HG03280 (cell line): ENCODE measurements around the gene RPP38.

ENCODE experiments used
- ATAC-seq: cut with Tn5 transposase; IDR thresholded peaks from one replicate; pipeline ENCODE4 v1.9.1; 2021; ENCODE audit warnings: mild to moderate bottlenecking, moderate library complexity; ENCODE audit not compliant: unreplicated experiment

The RPP38 gene

DNA sequence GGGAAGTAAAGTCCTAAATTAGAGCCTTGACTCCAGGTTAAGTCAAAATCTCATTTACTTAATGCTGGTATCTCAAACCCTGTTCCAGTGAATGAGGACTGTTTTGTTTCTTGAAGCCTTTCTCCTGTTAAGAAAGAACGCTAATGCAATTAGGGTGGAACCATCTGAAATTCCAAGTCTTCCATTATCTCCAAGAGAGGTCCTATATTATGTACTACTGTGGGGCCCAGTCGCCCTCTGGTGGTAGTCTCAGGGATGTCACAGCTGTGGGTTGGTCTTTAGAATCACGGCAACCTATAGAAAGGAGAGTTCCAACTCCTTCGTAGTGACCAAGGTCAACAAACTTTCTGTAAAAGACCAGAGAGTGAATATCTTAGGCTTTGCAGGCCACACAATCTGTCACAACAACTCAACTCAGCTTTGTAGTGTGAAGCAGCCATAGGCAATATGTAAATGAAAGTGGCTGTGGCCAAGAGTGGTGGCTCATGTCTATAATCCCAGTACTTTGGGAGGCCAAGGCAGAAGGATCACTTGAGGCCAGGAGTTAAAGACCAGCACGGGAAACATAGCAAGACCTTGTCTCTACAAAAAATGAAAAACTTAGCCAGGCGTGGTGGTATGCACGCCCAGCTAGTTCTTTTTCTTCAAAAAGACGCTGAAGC is 9.3 kb downstream of the RPP38 start:
- ATAC-seq: peak; percentile 89

DNA sequence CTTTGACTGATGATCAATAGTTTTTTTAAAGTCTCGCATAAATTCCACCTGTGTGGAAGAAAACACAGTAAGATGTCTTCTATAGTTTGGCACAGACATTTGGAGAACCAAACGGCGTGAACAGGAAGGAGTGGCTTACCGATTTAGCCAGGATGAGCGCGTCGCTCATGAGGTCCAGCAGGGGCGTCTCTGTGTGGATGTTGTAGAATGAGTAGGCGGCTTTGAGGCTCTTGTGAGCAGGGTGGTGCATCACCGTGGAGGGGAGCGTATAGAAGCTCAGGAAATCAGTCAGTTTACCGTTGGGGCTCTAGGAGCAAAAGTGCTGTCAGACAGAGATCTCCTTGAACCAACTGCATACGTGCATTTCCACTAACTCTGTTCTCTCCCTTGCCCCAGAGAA is 15.5 kb downstream of the RPP38 start:
- no peak for ATAC-seq

DNA sequence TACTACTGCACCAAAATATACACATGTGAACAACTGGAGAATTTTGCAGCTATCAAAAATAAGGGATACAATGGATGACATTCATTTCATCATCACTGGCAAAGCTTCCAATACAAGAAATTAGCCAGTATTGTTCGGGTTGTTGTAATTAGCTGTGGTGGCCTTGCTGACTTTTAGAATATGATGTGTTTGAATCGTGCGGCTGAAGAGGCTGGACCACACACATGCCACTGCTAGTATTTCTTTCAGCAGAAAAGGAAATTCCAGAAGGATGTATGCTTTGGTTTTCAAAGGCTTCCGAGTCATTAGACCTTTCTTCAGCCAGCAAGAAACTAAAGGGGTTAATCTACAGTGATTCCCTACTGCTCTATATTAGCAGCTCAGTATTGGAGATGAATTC is 16.6 kb downstream of the RPP38 start:
- ATAC-seq: no peak

DNA sequence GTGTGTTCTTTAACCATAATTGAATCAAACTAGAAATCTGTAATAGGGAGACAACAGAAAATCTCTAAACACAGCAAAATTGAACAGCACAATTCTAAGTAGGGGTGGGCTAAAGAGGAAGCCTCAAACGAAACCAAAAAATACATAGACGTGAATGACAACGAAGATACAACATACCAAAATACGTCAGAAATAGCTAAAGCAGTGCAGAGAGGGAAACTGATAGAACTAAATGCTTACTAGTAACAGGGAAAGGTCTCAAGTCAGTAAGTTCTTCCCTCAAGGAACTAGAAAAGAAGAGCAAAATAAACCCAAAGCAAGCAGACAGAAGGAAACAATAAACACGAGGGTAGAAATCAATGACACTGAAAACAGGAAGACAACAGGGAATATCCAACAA is 19.1 kb downstream of the RPP38 start:
- no peak for ATAC-seq

DNA sequence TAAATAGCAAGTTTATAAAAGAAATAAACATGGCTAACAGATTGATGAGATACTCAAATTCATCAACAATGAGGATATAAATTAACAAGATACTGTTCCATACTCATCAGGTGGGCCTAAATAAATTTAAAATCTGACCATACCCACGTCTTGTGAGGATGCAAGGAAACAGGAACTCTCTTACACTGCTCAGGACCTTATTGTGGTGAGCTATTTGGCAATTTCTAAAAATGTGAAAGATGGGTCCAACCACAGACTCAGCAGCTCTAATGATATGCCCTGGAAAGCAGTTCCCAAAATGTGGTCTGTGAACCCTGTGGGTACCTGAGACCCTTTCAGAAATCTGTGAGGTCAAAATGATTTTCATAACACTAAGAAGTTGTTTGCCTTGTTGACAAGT is 21.5 kb downstream of the RPP38 start:
- no peak for ATAC-seq

DNA sequence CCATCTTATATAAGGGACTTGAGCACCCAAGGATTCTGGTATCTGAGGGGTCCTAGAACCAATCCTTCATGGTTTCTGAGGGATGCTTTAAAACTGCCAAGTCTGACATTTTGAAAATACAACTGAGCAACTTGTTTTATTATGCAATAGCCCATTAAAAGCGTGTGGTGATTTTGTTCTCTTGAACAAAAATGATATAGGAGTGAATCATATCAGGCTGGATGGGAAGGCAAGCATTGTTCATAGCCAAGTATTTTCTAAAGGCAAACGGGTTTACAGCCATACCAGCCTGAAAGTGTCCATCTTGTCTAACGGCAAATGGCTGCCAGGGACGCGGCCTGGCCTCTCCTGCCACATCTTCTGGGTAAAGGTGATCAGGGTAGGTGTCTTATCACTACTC is 23.4 kb downstream of the RPP38 start:
- ATAC-seq: no peak

DNA sequence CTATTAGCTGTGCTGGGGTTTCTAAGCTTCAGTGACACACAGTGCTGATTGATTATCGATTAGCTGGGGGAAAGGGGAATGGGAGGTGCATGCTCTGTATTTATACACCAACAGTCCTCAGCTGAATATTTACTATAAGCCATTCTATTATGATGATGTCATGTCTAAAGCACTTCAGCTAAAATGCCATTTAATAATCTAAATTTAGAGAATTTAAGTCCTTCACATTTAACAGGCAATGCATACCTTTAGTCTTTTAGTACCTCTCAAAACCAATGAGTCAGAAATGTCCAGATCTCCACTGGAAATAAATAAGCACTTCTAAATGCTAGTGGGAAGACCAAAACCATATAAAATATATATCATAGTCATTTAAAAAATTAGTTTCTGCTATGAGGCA is 24.6 kb downstream of the RPP38 start:
- ATAC-seq: no peak

DNA sequence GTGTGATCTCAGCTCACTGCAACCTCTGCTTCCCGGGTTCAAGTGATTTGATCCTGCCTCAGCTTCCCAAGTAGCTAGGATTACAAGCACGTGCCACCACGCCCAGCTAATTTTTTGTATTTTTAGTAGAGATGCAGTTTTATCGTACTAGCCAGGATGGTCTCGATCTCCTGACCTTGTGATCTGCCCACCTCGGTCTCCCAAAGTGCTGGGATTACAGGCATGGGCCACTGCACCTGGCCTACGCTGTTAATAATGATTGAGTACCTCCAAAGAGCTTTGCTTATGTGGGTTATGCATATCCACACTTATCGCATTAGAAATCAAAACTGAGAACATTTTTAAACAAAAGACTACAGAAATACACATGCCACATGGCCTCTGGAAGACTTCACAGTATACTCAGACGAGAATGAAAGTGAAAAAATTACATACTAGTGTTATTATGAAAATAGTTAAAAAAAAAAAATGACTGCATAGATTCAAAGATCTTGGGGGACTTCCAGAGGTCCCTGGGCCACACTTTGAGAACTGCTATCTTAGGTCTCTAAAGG is 25.4 kb downstream of the RPP38 start:
- peak; percentile 93 for ATAC-seq

DNA sequence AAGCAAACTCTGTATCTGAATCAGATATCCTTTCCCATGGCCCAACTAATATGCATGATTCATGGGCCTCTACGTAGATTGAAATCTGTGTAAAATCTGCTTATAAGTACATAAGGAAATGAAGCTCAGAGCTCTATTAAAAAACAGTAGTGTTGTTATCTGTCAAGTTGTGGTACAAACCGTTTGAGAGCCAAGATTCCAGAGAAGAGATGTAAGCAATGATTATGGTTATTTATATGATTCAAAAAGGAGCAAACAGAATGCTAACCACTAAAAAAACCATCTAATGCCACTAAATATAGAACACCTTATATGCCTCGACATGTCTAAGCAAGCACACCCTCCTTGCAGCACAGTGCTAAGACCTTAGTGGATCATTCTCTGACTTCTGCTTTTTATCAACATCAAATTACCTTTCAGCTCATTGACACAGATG is 26.6 kb downstream of the RPP38 start:
- no peak for ATAC-seq

DNA sequence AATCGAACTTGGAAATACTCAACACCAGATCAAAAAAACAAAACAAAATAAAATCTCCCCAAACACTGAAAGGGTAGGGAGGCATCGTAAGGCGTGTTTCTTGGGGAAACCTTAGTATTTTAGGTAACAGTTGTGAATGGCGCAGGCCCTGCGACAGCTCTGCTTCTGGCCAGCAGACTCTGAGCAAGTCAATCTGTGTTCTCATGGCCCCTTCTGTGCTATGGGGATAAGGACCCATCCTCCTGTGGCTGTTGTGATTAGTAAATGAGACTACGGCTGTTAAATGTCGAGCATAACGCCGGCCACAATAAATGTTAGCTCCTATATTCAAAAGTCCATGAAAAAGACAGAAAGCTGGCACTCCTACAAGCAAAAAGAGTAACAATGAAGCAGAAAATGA is 27.0 kb downstream of the RPP38 start:
- no peak for ATAC-seq

DNA sequence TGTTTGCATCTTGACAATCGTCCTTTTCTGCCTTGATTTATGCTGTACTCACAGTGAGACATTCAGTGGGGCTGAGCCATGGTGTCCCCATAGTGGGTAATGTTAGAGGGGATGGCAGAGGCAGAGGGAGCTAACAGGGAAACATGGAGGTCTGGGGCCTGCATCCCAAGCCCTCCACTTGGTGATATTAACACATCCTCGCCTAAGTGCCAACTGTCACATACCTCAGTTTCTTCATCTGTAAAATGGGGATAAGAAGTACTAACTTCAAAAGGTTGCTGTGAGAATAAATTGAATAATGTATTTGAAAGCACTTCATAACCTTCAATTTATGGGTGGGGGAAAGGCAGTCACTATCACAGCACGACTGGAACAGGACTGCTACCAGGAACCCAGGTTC is 27.8 kb downstream of the RPP38 start:
- ATAC-seq: no peak

DNA sequence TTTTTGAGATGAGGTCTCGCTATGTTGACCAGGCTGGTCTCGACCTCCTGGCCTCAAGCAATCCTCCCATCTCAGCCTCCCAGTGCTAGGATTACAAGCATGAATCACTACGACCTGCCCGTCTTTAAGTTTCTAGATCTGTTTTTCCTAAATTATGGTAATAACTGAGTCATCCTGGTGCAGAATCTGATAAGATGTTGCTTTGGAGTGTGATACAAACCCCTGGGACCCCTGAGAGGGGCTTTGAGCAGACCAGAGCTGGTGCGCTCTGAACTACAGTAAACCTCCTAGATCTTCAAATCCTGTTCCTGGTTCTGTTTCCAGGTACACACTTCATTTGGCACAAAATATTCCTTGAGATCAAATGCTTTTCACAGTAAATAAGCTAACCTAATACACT is 34.2 kb downstream of the RPP38 start:
- ATAC-seq: no peak

DNA sequence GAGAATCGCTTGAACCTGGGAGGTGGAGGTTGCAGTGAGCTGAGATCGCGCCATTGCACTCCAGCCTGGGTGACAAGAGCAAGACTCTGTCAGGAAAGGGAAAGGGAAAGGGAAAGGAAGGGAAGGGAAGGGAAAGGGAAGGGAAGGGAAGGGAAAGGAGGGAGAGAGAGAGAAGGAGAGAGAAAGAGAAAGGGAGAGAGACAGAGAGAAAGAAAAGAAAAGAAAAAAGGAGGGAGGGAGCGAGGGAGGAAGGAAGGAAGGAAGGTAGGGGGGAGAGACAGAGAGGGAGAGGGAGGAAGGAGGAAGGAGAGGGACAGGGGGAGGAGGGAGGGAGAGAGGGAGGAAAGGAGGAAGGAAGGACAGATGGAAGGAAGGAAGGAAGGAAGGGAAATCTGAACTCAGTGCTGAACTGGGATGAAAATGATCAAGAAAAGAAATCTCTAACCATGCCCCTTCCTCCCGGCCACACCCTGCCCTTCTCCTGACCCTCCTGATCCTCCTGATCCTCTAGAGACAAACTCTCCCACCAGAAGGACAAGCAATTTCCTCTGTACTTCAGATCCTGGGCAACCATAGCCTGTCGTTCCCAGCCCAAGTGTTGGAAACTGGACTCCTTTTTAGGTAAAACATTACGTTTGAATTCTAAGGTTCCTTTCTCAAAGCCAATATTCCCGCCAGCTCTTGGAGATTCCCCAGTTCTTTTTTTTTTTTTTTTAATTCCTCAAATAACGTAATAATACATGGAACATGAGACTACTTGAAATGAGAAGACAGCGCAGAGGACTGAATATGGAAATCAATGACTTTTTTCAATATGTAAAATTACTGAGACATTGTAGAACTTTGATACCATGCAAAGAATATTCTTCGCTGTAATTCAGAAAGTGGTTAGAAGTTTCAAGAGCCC is 39.2 kb downstream of the RPP38 start:
- ATAC-seq: no peak

DNA sequence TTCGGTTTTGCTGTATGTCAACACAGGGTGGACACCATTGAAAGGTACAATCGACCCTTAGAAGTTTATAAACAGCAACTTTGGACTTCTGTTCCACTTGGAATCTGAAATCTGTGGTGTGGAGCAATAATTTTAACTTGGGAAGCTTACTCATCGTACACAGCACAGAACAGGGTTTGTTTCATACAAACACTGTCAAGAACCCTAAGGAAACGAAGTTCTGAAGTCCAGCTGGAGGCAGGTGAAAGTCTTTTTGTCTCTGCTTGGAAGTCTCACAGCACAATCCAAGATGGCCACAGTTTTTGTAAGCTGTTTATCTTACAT is 39.8 kb downstream of the RPP38 start:
- ATAC-seq: no peak

DNA sequence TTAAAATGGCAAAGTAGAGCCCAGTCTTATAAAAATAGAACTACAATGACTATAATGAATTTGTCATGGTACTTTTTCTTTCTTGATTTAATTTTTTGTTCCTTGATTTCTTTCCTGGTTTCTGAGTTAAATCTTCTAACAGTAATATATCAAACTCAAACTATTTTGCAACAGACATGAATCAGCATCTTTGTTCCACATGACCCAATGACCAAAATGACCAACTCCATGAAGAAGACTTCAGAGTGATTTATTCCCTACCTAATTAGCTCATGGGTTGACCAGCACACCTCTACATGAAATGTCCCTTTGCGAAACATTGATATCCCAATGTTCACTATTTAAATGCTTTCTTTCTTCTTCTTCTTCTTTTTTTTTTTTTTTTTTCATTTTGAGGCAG is 40.5 kb downstream of the RPP38 start:
- ATAC-seq: no peak

DNA sequence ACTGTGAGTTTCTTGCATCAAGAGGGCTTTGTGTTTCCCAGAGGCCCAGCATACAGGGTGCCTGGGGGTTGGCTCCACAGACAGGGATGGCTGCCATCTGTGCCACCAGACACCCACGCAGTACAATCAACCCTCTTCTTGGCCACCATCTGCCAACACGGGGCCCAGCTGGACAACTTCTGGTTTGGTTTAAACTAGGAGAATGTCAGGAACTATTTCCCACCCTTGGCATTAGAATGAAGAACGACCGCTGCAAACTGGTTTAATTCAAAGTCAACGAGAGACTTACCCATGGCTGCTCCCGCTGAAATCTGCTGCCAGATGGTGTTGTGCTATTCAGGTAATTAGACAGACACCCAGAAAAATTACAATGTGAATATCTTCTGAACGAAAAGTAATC is 43.5 kb downstream of the RPP38 start:
- ATAC-seq: no peak

DNA sequence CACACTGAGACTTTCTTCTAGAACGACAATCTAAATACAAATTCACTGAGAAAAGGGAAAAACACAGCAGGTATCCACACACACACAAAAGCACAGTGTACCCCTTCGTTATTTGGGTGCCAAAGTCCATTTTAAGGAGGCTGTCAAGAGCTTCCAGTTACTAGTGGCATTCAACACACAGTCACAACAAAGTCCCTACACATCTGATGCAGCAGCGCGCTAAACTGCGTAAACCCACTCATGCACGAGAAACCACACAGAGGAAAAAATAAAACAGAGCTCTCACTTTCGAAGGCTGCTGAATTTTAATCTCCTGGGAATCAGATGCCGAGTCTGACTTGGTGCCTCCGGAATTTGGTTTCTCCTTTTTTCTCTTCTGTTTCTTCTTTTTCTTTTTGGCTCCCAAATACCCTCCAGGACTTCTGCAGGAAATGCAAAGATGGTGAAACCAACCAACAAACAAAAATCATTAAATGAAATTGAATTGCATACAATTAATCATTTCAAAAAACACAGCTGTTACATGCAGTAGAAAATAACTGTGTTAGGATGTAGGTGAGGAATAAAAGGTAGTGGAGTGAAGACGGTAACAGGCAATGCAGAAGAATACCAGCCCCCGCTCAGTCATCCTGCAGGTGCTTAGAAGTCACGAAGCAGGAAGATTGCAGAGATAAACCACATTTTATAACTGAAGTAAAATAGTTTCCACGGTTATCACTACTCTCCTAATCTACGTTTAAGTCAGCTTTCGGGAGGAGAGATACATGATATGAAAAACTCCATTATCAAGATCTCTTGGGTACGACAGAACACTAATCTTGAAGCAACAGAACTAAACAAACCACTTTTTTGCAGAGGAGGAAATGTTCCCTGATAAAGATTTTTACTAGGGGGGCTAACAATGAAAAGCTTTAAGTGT is 44.2 kb downstream of the RPP38 start:
- ATAC-seq: peak; percentile 82

DNA sequence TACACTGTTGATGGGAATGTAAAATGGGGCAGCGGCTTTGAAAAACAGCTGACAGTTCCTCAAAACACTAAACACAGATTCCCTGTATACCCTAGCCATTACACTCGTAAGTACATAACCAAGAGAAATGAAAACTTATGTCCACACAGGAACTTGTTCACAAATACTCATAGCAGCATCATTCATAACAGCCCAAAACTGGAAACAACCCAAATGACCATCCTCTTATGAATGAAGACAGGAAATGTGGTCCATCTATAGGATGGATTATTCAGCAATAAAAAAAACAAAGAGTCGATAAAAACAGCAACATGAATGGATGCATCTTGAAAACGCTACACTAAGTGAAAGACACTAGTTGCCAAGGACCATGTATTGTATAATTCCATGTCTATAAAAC is 47.6 kb downstream of the RPP38 start:
- no peak for ATAC-seq

DNA sequence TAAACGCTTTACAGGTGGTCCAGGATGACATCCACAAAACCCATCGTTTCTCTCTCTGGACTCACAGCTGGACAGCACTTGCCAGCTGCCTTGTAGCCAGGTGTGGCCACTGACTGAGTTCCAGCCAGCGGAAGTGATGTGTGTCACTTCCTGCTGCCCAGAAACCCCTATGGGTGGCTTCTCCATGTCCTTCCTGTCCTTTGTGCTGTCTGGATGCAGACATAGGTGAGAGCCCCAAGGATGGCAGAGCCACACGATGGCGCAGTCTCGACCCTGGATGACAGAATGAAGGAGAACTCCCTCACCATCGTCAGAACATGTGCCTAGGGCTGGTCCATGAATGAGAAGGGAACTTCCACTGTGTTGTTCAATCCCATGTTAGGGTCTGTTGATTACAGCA is 49.2 kb downstream of the RPP38 start:
- no peak for ATAC-seq

DNA sequence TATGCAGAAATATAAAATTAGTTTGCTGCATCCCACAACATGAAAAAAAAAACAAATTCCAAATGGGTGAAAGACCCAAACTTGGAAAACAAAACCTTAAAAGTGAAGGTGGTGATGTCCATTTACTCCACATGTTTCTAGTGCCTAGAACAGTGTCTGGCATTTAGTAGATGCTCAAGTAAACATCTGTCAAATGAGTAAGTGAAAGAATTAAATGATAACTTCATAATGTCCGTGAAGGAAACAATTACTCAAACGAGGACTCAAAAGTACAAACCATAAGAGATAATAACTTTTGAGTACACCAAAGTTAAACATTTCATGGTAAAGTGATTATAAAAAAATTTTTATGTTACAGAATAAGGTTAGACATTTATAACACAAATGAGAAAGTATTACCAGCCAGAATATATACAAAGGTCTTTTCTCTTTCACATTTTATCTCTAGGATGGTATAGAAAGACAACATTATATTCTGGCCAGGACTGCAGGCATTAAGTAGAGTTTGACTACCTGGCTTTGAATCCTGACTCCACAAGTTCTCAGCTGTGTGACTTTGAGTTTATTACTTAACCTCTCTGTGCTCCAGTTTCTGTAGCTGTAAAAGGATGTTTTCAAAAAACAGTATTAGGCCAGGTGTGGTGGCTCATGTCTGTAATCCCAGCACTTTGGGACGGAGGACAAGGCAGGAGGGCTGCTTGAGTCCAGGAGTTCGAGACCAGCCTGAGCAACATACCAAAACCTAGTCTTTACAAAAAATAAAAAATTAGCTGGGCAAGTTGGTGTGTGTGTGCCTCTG is 50.6 kb downstream of the RPP38 start:
- no peak for ATAC-seq
